22Rv1 (cell line): ENCODE results near the gene SASH1.

Source experiments
- ZFX ChIP-seq: fragments of 450-650 bp; IDR thresholded peaks from 2 replicates; pipeline ENCODE4 v1.6.1; 2017; ENCODE audit warnings: antibody characterized with exemption, borderline replicate concordance
- TF ChIP-seq, protein P1 (sequence below): fragments of 450-650 bp; IDR thresholded peaks from 2 replicates; pipeline ENCODE4 v1.5.1; 2017; ENCODE audit warnings: mild to moderate bottlenecking

DNA sequence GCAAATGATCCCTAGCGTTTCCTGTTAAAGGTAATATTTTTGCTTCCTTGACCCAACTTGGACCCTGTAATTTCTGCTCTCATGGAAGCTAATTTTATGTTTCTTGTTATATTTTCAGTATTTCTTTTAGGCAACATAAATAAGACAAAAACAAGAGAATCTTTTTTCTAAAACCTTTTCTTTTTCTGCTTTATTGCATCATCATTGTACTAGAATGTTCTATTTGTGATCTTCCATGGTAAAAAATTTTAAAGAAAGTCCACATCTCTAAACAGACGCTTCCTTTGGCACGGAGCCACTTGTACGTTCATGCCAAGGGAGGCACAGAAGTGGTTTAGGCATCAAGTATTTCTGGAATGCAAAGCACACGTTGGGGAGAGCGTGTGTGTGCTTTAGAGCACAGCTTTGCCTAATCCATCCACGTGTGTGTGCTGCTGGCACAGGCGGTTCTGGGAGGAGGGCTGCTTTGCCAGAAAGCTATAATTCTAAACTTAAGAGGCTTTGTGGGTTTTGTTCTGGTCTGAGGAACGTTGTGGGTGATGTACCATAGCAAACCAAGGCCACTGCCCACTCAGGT, 98.3 kb downstream of the SASH1 start:
- TF ChIP-seq, protein P1, sequence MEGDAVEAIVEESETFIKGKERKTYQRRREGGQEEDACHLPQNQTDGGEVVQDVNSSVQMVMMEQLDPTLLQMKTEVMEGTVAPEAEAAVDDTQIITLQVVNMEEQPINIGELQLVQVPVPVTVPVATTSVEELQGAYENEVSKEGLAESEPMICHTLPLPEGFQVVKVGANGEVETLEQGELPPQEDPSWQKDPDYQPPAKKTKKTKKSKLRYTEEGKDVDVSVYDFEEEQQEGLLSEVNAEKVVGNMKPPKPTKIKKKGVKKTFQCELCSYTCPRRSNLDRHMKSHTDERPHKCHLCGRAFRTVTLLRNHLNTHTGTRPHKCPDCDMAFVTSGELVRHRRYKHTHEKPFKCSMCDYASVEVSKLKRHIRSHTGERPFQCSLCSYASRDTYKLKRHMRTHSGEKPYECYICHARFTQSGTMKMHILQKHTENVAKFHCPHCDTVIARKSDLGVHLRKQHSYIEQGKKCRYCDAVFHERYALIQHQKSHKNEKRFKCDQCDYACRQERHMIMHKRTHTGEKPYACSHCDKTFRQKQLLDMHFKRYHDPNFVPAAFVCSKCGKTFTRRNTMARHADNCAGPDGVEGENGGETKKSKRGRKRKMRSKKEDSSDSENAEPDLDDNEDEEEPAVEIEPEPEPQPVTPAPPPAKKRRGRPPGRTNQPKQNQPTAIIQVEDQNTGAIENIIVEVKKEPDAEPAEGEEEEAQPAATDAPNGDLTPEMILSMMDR = no peak
- no peak for TF ChIP-seq ZFX
